K562 (cell line): ENCODE measurements around the gene CAGE1. TPM values are rescaled to one million over a fixed set of nuclear protein-coding genes. Genes with fewer than 3 reads are reported as not detected.

ENCODE experiments used
- BMI1 ChIP-seq: fragments of 150-350 bp; IDR thresholded peaks from 2 replicates; pipeline ENCODE4 v1.6.1; 2014; ENCODE audit warnings: low read length
- DEAF1 ChIP-seq: fragments of 450-650 bp; formaldehyde crosslinking; IDR thresholded peaks from 2 replicates; pipeline ENCODE4 v1.4.0; 2020; ENCODE audit warnings: mild to moderate bottlenecking, moderate library complexity
- ELF1 ChIP-seq: fragments of 200-800 bp; sonication (Bioruptor generic); IDR thresholded peaks from 2 replicates; pipeline ENCODE4 v1.6.1; 2016; ENCODE audit warnings: missing genetic modification characterization, missing compliant biosample characterization
- ESRRB ChIP-seq: fragments of 250-450 bp; sonication (Bioruptor Pico); IDR thresholded peaks from 2 replicates; pipeline ENCODE4 v1.5.0; 2020; ENCODE audit warnings: mild to moderate bottlenecking, moderate library complexity, borderline replicate concordance
- FOS ChIP-seq: IDR thresholded peaks from 3 replicates; pipeline ENCODE4 v1.6.1; 2011; ENCODE audit not compliant: insufficient read length; ENCODE audit errors: extremely low read depth
- FOXA1 ChIP-seq: fragments of 450-650 bp; IDR thresholded peaks from 2 replicates; pipeline ENCODE4 v1.6.1; 2016; ENCODE audit warnings: mild to moderate bottlenecking, borderline replicate concordance
- HMG20A ChIP-seq: fragments of 450-650 bp; formaldehyde crosslinking; conservative IDR thresholded peaks from 2 replicates; pipeline ENCODE4 v1.4.0; 2020; ENCODE audit warnings: mild to moderate bottlenecking, mixed read lengths
- HMG20B ChIP-seq: fragments of 250-450 bp; sonication (Bioruptor Pico); IDR thresholded peaks from 2 replicates; pipeline ENCODE4 v1.5.0; 2021; ENCODE audit warnings: mild to moderate bottlenecking
- HNRNPK ChIP-seq: fragments of 200-400 bp; formaldehyde crosslinking; IDR thresholded peaks from one replicate; pipeline ENCODE4 v1.6.1; 2018; ENCODE audit warnings: mild to moderate bottlenecking, low read depth, low read length; ENCODE audit not compliant: poor library complexity, severe bottlenecking
- KHSRP ChIP-seq: fragments of 450-650 bp; IDR thresholded peaks from 2 replicates; pipeline ENCODE4 v1.6.1; 2017
- LARP7 ChIP-seq: fragments of 450-650 bp; IDR thresholded peaks from 2 replicates; pipeline ENCODE4 v1.6.1; 2016
- MAZ ChIP-seq, 2 experiments: fragments of 450-650 bp in 1 of 2; sonication (generic) in 1 of 2; formaldehyde crosslinking; IDR thresholded peaks in 1 of 2; conservative IDR thresholded peaks in 1 of 2; 2 replicates each; pipeline versions ENCODE4 v1.4.0 to v1.5.0; 2020; ENCODE audit warnings: mild to moderate bottlenecking in 1 of 2, missing genetic modification reagents in 1 of 2
- MIER1 ChIP-seq: fragments of 450-650 bp; IDR thresholded peaks from 2 replicates; pipeline ENCODE4 v1.6.1; 2016; ENCODE audit warnings: antibody characterized with exemption, mild to moderate bottlenecking, low read depth
- NRF1 ChIP-seq, 2 experiments: fragments of 450-650 bp; IDR thresholded peaks in 1 of 2; conservative IDR thresholded peaks in 1 of 2; 2 replicates each; pipeline ENCODE4 v1.6.1; 2014; ENCODE audit warnings: mild to moderate bottlenecking in 2 of 2
- PREB ChIP-seq: sonication (generic); formaldehyde crosslinking; IDR thresholded peaks from 2 replicates; pipeline ENCODE4 v1.8.1; 2023; ENCODE audit warnings: mild to moderate bottlenecking, missing genetic modification reagents
- RBM34 ChIP-seq: fragments of 200-400 bp; formaldehyde crosslinking; IDR thresholded peaks from 2 replicates; pipeline ENCODE4 v1.6.1; 2018; ENCODE audit warnings: low read length, borderline replicate concordance; ENCODE audit not compliant: insufficient read depth
- SMARCB1 ChIP-seq: IDR thresholded peaks from 2 replicates; pipeline ENCODE4 v1.6.1; 2011; ENCODE audit warnings: improper control_type of control experiment, low read depth; ENCODE audit not compliant: insufficient read length
- TFAP4 ChIP-seq: sonication (generic); formaldehyde crosslinking; IDR thresholded peaks from 2 replicates; pipeline ENCODE4 v1.8.0; 2022; ENCODE audit warnings: missing genetic modification reagents, mild to moderate bottlenecking, moderate library complexity, borderline replicate concordance
- ZFP36 ChIP-seq: fragments of 150-350 bp; IDR thresholded peaks from 2 replicates; pipeline ENCODE4 v1.6.1; 2018; ENCODE audit warnings: low read length, low read depth; ENCODE audit not compliant: partially characterized antibody
- ZNF124 ChIP-seq: sonication (generic); formaldehyde crosslinking; IDR thresholded peaks from 2 replicates; pipeline ENCODE4 v1.8.1; 2022; ENCODE audit warnings: missing genetic modification reagents
- ZNF263 ChIP-seq: sonication (generic); formaldehyde crosslinking; IDR thresholded peaks from 2 replicates; pipeline ENCODE4 v1.8.0; 2022; ENCODE audit warnings: mild to moderate bottlenecking, missing genetic modification reagents, borderline replicate concordance
- ZNF3 ChIP-seq: fragments of 250-450 bp; sonication (Bioruptor Pico); IDR thresholded peaks from 2 replicates; pipeline ENCODE4 v1.5.0; 2021; ENCODE audit warnings: mild to moderate bottlenecking, moderate library complexity
- ZNF583 ChIP-seq: fragments of 250-450 bp; sonication (Bioruptor Pico); IDR thresholded peaks from 2 replicates; pipeline ENCODE4 v1.4.0; 2020
- ZNF764 ChIP-seq: fragments of 250-450 bp; sonication (Bioruptor Pico); IDR thresholded peaks from 2 replicates; pipeline ENCODE4 v1.4.0; 2020; ENCODE audit warnings: low read depth, mild to moderate bottlenecking, moderate library complexity
- polyA plus RNA-seq, 8 experiments: library from polyadenylated mRNA; depleted of rRNA in 4 of 8; stranded (reverse) in 5 of 8; unstranded in 3 of 8; fragments of >200 nt; fragmentation: Nextera tagmentation in 2 of 8; fragmentation: Illumina TruSeq in 1 of 8; extraction: Ambion mirVana in 2 of 8; extraction: Trizol in 1 of 8; gene quantifications; 2 replicates each; pipeline versions ENCODE4 v1.2.1 to v1.2.3, GENCODE V29; 2011 to 2014; ENCODE audit warnings: inconsistent platforms in 1 of 8, missing spikeins in 1 of 8
- total RNA-seq, 7 experiments: library from RNA; depleted of rRNA in 6 of 7; stranded (reverse); fragments of >200 nt in 6 of 7; fragmentation: Illumina TruSeq in 2 of 7; extraction: Trizol in 2 of 7; gene quantifications; 2 replicates each; pipeline versions ENCODE4 v1.2.1 to v1.2.3, GENCODE V29; 2011 to 2021; ENCODE audit warnings: low replicate concordance in 1 of 7

The CAGE1 gene
- total and polyA plus RNA-seq, 9 of the 15 experiments (the other 6 are each of a cell fraction or from before 2014, with no cell fraction given): 0.13 to 0.33 (median 0.18) TPM; not detected in 4

GRCh38 chr6:7343546-7344475 is 45.7 kb downstream of the CAGE1 start (continued):
- TF ChIP-seq FOXA1 (no peak), ZNF583 (CRISPR knock-in tag) (no peak), ZNF263 (no peak), BMI1 (no peak), ELF1 (0 out of 2 replicates have a peak, but pooled peaks have one; percentile 18), HNRNPK (no peak), LARP7 (no peak), RBM34 (no peak), NRF1 (conservative IDR thresholded peaks at IDR 0.05 in 1 of 2, IDR thresholded peaks at IDR 0.05 in 1 of 2) (0 out of 4 replicates have a peak, but pooled peaks of 1 of the 2 experiments have one; percentile 23), ZNF124 (CRISPR knock-in tag) (no peak), ESRRB (CRISPR knock-in tag) (no peak), ZFP36 (no peak), ZNF3 (CRISPR knock-in tag) (peak; percentile 63; the same call in 1 of the 2 replicates), HMG20B (CRISPR knock-in tag) (no peak), MIER1 (no peak), ZNF764 (CRISPR knock-in tag) (no peak), FOS (no peak), TFAP4 (CRISPR knock-in tag) (peak; percentile 79), PREB (no peak), HMG20A (no peak), KHSRP (no peak), DEAF1 (CRISPR knock-in tag) (no peak), SMARCB1 (no peak), MAZ (CRISPR knock-in tag; conservative IDR thresholded peaks at IDR 0.05 in 1 of 2, IDR thresholded peaks at IDR 0.05 in 1 of 2) (0 out of 4 replicates have a peak, but pooled peaks of 1 of the 2 experiments have one; percentile 26)
